Stimulated activated naive B cell treated with anti-CD40 and anti-IgM and Interleukin-4, amounts not matched to agents 10 μg/mL and 1 μg/mL and 100 μg/mL, for 72 hours (primary cell): ENCODE data around the gene CTBP2.
"Not testable (repeated sequence)": the region's sequence is repeated elsewhere in the genome, so short reads cannot be mapped to it uniquely, and the experiment has no call there.

Source experiments
- ATAC-seq, 2 donors: fragments of 150-1000 bp; cut with Tn5 transposase; replicated peaks; 2 replicates each; pipeline ENCODE4 v1.10.0; 2021; ENCODE audit warnings: moderate library complexity in 1 of 2
- DNase-seq: peaks from one replicate; pipeline ENCODE4 v3.0.0; 2021
- H3K27ac Mint-ChIP-seq: one replicate; pipeline ENCODE4 v1.8.0; 2022; ENCODE audit warnings: mild to moderate bottlenecking, mixed read lengths
- H3K27me3 Mint-ChIP-seq, 2 donors: one replicate each; pipeline ENCODE4 v1.8.0; 2022; ENCODE audit warnings: mixed read lengths in 2 of 2
- H3K36me3 Mint-ChIP-seq, 2 donors: one replicate each; pipeline ENCODE4 v1.8.0; 2022; ENCODE audit warnings: mixed read lengths in 2 of 2, mild to moderate bottlenecking in 1 of 2
- H3K4me1 Mint-ChIP-seq, 2 donors: one replicate each; pipeline ENCODE4 v1.8.0; 2022; ENCODE audit warnings: mixed read lengths in 2 of 2, mild to moderate bottlenecking in 1 of 2
- H3K4me3 Mint-ChIP-seq, 2 donors: one replicate each; pipeline ENCODE4 v1.8.0; 2022; ENCODE audit warnings: mild to moderate bottlenecking in 2 of 2, mixed read lengths in 2 of 2, moderate library complexity in 1 of 2
- H3K9me3 Mint-ChIP-seq, 2 donors: one replicate each; pipeline ENCODE4 v1.8.0; 2022; ENCODE audit warnings: mixed read lengths in 2 of 2, mild to moderate bottlenecking in 1 of 2

The CTBP2 gene

GRCh38 chr10:125084614-125085257 lies 75.6 kb downstream of the CTBP2 start:
- no peaks in the 10 kb centered on the region for H3K36me3 Mint-ChIP-seq
- no peaks in the 10 kb centered on the region for H3K9me3 Mint-ChIP-seq
- no peak for ATAC-seq
- no peak overlapping the region for H3K27ac Mint-ChIP-seq
- peaks cover 70 to 89% of the 10 kb centered on the region in 2 donors for H3K27me3 Mint-ChIP-seq
- no peaks in the 10 kb centered on the region for H3K4me1 Mint-ChIP-seq
- DNase-seq = no peak
- no peak overlapping the region for H3K4me3 Mint-ChIP-seq

DNA sequence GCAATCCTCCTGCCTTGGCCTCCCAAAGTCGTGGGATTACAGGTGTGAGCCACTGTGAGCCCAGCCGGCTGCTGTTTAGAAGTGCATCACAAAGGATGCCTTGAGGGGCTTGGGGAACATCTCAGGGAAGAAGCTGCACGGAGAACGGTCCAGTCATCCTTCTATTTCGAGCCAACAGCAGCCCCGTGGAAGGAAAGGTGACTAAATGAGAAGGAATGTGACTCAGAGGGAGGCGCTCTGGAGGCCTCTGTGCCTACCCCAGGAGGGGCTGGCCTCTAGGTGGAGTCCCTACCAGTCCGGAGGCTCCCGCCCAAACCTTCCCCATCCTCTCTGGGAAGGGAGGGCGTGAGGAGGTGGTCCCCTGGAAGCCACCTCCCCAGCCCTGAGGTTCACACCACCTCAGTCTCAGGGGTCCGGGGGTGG lies 76.2 kb downstream of the CTBP2 start:
- DNase-seq (no peak), ATAC-seq (no peak)
- Mint-ChIP-seq H3K27me3 (peaks cover 73 to 89% of the 10 kb centered on the region in 2 donors), H3K4me3 (no peak overlapping the region), H3K36me3 (no peaks in the 10 kb centered on the region), H3K4me1 (no peaks in the 10 kb centered on the region), H3K9me3 (no peaks in the 10 kb centered on the region), H3K27ac (no peak overlapping the region)

DNA sequence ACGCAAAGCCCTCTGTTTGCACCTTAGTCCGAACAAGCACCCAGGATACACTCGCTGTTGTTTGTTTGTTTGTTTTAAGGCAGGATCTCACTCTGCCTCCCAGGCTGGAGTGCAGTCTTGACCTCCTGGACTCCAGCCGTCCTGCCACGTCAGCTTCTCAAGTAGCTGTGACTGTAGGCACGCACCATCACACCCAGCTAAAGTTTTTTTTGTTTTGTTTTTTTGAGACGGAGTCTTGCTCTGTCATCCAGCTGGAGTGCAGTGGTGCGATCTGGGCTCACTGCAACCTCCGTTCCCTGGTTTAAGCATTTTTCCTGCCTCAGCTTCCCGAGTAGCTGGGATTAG lies 76.8 kb downstream of the CTBP2 start:
- no peak overlapping the region for H3K4me3 Mint-ChIP-seq
- no peaks in the 10 kb centered on the region for H3K9me3 Mint-ChIP-seq
- no peak for DNase-seq
- H3K36me3 Mint-ChIP-seq = no peaks in the 10 kb centered on the region
- ATAC-seq = no peak
- no peaks in the 10 kb centered on the region for H3K4me1 Mint-ChIP-seq
- no peak overlapping the region for H3K27ac Mint-ChIP-seq
- peaks cover 71 to 85% of the 10 kb centered on the region in 2 donors for H3K27me3 Mint-ChIP-seq

DNA sequence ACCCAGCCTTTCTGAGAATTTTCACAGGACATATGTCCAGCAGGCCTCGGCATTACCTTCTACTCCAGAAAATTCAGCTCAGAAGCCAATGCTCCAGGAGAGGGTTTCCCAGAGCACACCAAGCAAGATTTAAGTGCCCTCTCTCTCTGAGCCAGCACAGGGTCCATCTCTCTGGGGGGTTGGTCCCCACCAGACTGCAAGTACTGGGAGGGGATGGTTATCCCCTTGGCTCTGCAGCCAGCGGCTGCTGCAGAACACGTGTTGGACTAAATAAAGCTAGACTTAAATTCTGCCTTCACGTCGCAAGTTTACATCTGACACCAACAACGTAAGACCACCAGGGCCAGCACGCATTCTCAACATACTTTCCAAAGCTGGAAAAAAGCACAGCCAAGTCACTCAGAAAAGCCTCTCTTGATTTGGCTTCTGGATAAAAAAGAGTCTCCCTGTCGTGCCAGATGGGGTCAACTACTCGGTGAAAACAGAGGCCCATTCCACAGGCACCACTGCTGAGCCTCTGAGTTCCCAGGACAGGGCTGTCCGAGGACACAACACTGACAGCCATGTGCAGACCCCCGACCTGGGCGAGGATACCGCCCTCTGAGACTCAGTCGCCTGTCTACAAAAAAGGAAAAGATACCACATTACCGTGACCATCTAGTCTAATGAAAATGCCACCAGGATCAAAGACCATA lies 77.3 kb downstream of the CTBP2 start:
- Mint-ChIP-seq H3K4me3 (no peak overlapping the region), H3K27me3 (peaks cover 68 to 85% of the 10 kb centered on the region in 2 donors), H3K9me3 (no peaks in the 10 kb centered on the region), H3K4me1 (no peaks in the 10 kb centered on the region), H3K36me3 (no peaks in the 10 kb centered on the region), H3K27ac (no peak overlapping the region)
- ATAC-seq (no peak), DNase-seq (no peak)

- peaks cover 63 to 85% of the 10 kb centered on the region in 2 donors for H3K27me3 Mint-ChIP-seq
- H3K27ac Mint-ChIP-seq, H3K9me3 Mint-ChIP-seq, H3K4me1 Mint-ChIP-seq, H3K36me3 Mint-ChIP-seq, H3K4me3 Mint-ChIP-seq, ATAC-seq, DNase-seq: not testable (repeated sequence)
Measured at GRCh38 chr10:125082471-125082870, 77.9 kb downstream of the CTBP2 start.

DNA sequence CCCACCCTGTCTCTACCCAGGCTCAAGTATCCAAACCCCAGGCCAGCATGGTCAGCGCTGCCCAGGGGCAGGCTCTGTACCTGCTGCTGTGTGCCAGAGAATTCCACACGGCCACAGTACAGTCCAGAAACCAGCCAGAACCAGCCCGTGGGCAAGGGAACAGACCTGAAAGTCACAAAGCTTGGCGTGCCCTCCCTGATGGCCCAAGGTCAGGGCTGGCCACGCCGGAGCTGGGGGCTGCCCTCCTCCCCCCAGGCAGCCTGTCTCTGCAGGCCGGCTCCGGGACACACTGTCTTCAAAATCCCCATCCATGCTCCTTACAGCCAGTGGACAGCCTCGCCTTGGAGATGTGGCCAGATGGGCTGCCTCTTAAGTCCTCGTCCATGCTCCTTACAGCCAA lies 78.4 kb downstream of the CTBP2 start:
- Mint-ChIP-seq H3K27me3 (peaks cover 62 to 85% of the 10 kb centered on the region in 2 donors), H3K27ac (no peak overlapping the region), H3K4me1 (no peaks in the 10 kb centered on the region), H3K36me3 (no peaks in the 10 kb centered on the region), H3K9me3 (no peaks in the 10 kb centered on the region), H3K4me3 (no peak overlapping the region)
- no peak for DNase-seq
- ATAC-seq = no peak

DNA sequence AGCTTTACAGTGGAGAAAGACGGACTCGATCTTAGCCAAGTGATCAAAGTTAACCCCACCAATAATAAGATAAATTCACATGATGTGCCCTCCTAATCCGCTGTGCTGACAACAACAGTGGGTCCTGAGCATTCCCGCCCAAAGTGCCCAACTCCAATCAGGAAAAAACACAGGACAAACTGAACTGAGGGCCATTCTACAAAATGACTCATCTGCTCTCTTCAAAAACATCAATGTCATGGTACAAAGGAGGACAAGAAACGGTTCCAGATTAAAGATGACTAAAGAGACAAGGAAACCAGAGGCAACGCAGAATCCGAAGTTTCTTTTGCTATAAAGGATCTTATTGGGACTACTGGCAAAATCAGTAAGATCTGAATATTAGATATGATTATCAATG lies 79.4 kb downstream of the CTBP2 start:
- DNase-seq (no peak), ATAC-seq (no peak)
- H3K27me3 Mint-ChIP-seq = peaks cover 64 to 92% of the 10 kb centered on the region in 2 donors
- H3K27ac Mint-ChIP-seq = no peak overlapping the region
- no peaks in the 10 kb centered on the region for H3K36me3 Mint-ChIP-seq
- H3K4me1 Mint-ChIP-seq = no peaks in the 10 kb centered on the region
- H3K4me3 Mint-ChIP-seq = no peak overlapping the region
- H3K9me3 Mint-ChIP-seq = no peaks in the 10 kb centered on the region

GRCh38 chr10:125080296-125080695 lies 80.1 kb downstream of the CTBP2 start:
- DNase-seq (no peak), ATAC-seq (no peak)
- Mint-ChIP-seq H3K27me3 (peaks cover 65 to 93% of the 10 kb centered on the region in 2 donors), H3K36me3 (no peaks in the 10 kb centered on the region), H3K9me3 (no peaks in the 10 kb centered on the region), H3K4me3 (no peak overlapping the region), H3K27ac (no peak overlapping the region), H3K4me1 (no peaks in the 10 kb centered on the region)

DNA sequence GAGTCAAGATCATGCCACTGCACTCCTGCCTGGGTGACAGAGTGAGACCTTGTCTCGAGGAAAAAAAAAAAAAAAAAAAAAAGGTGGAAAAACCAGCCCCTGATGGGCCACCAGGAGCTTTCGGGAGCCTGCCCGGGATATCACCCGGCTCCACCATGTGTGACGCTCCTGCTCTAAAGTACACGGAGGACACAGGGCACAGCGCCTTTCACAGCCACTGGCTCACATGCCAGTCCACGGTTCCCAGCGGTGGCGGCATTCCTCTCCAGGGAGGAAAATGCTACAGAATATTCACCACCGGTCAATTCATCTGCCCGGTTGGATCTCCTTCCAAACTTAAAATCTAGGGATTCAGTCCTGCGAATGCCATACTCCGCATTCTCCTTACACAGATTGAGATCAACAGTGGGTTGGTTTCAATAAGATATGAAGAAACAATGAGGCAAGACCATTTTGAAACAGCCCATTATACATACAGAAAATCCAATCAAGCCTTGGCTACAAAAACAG lies 81.2 kb downstream of the CTBP2 start:
- Mint-ChIP-seq H3K27ac (no peak overlapping the region), H3K4me1 (no peaks in the 10 kb centered on the region), H3K36me3 (no peaks in the 10 kb centered on the region), H3K9me3 (no peaks in the 10 kb centered on the region), H3K27me3 (peaks cover 65 to 95% of the 10 kb centered on the region in 2 donors), H3K4me3 (no peak overlapping the region)
- ATAC-seq (no peak), DNase-seq (no peak)

GRCh38 chr10:125076891-125077541 lies 83.3 kb downstream of the CTBP2 start:
- Mint-ChIP-seq H3K36me3 (no peaks in the 10 kb centered on the region), H3K27ac (no peak overlapping the region), H3K27me3 (peaks cover 59 to 90% of the 10 kb centered on the region in 2 donors), H3K4me3 (no peak overlapping the region), H3K9me3 (no peaks in the 10 kb centered on the region), H3K4me1 (no peaks in the 10 kb centered on the region)
- ATAC-seq (no peak), DNase-seq (no peak)

- Mint-ChIP-seq H3K36me3 (no peaks in the 10 kb centered on the region), H3K4me1 (no peaks in the 10 kb centered on the region), H3K27me3 (peaks cover 63 to 91% of the 10 kb centered on the region in 2 donors), H3K9me3 (no peaks in the 10 kb centered on the region), H3K27ac (no peak overlapping the region), H3K4me3 (no peak overlapping the region)
- ATAC-seq (no peak), DNase-seq (no peak)
Measured at GRCh38 chr10:125076121-125076825, 84.1 kb downstream of the CTBP2 start.

DNA sequence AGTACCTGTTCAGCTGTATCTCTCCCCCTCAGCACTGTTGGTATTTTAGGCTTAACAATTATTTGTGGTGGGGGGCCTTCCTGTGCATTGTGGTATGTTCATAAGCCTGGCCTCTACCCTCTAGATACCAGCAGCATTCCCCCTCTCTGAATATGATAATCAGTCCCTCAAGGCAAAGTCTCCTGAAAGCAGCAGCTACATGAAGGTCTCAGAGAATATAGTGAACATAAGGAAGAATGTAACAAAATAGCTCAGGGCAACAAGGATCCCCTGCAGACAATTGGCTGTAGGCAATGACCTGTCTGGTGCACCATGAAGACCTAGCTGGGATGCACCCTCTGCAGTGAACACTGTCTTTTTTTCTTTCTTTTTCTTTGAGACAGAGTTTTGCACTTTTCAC lies 86.4 kb downstream of the CTBP2 start:
- Mint-ChIP-seq H3K36me3 (no peaks in the 10 kb centered on the region), H3K4me3 (no peak overlapping the region), H3K4me1 (no peaks in the 10 kb centered on the region), H3K27me3 (peaks cover 50 to 87% of the 10 kb centered on the region in 2 donors), H3K27ac (no peak overlapping the region), H3K9me3 (no peaks in the 10 kb centered on the region)
- DNase-seq (no peak), ATAC-seq (no peak)

- no peaks in the 10 kb centered on the region for H3K9me3 Mint-ChIP-seq
- DNase-seq = no peak
- H3K4me3 Mint-ChIP-seq = no peak overlapping the region
- H3K27ac Mint-ChIP-seq = no peak overlapping the region
- no peaks in the 10 kb centered on the region for H3K36me3 Mint-ChIP-seq
- no peak for ATAC-seq
- H3K4me1 Mint-ChIP-seq = peaks cover 0 to 1% of the 10 kb centered on the region in 2 donors
- H3K27me3 Mint-ChIP-seq = peaks cover 62 to 90% of the 10 kb centered on the region in 2 donors
Measured at GRCh38 chr10:125072794-125073193, 87.6 kb downstream of the CTBP2 start.

DNA sequence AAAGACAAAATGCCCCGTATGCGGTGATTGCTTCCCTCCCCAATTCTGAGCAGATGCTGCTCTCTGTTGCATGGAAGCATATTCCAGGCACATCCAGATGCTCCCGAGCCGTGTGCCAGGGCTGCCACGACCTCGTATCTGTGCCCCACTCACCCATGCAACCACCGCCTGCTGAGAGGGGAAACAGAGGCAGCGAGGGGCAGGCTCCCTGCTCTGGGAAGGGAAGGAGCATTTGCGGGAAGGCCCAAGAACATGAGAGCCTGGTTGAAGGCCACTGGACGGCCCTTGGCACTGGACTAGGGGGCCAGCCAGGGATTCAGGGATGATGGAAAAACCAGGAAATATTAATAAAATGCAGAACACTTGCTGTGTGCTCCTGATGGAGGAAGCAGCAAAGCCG lies 89.4 kb downstream of the CTBP2 start:
- H3K4me1 Mint-ChIP-seq = peaks cover 1 to 10% of the 10 kb centered on the region in 2 donors
- H3K9me3 Mint-ChIP-seq = no peaks in the 10 kb centered on the region
- no peaks in the 10 kb centered on the region for H3K36me3 Mint-ChIP-seq
- peaks cover 66 to 90% of the 10 kb centered on the region in 2 donors for H3K27me3 Mint-ChIP-seq
- H3K27ac Mint-ChIP-seq = no peak overlapping the region
- DNase-seq = no peak
- H3K4me3 Mint-ChIP-seq = no peak overlapping the region
- no peak for ATAC-seq
